SK-N-SH (cell line): ENCODE data around the gene CARD19. TPM values are rescaled to one million over a fixed set of nuclear protein-coding genes. Genes with fewer than 3 reads are reported as not detected.

Source experiments
- CTCF ChIA-PET: fragments of 300-600, 350-600 bp; formaldehyde crosslinking; extraction: SDS; loops from one replicate; lab custom pipeline; 2021; lab: Yijun Ruan, JAX
- POLR2A ChIA-PET: fragments of 350-600 bp; sonication (Branson Sonifier 250); formaldehyde crosslinking; extraction: SDS; loops from one replicate; lab custom pipeline; 2020; ENCODE audit warnings: antibody characterized with exemption, inconsistent platforms; lab: Yijun Ruan, JAX
- DNase-seq: peaks from one replicate; pipeline ENCODE4 v3.0.0; 2012
- H2AFZ ChIP-seq: fragments of 200-600 bp; sonication (generic); 2 replicates; pipeline ENCODE4 v1.8.1; 2016; ENCODE audit warnings: antibody characterized with exemption, mild to moderate bottlenecking, low read depth
- H3F3A ChIP-seq: fragments of 200-600 bp; sonication (generic); replicated peaks from 2 replicates; pipeline ENCODE3; 2016; ENCODE audit warnings: antibody characterized with exemption, mild to moderate bottlenecking; ENCODE audit not compliant: insufficient read depth
- H3K27ac ChIP-seq, 2 experiments: fragments of 200-500 bp in 1 of 2; fragments of 200-600 bp in 1 of 2; sonication (Bioruptor generic) in 1 of 2; sonication (generic), shearing (Covaris generic) in 1 of 2; 2 replicates each; pipeline versions ENCODE4 v1.5.1 to v1.6.1; 2014 to 2016; ENCODE audit warnings: low read depth in 2 of 2, inconsistent platforms in 1 of 2, low read length in 1 of 2, mild to moderate bottlenecking in 1 of 2, mixed read lengths in 1 of 2
- H3K27me3 ChIP-seq: fragments of 200-600 bp; sonication (generic), shearing (Covaris generic); 2 replicates; pipeline ENCODE4 v1.6.1; 2016; ENCODE audit warnings: mixed run types; ENCODE audit not compliant: insufficient read depth
- H3K36me3 ChIP-seq, 2 experiments: fragments of 200-500 bp in 1 of 2; fragments of 200-600 bp in 1 of 2; sonication (Bioruptor generic) in 1 of 2; sonication (generic) in 1 of 2; replicated peaks in 1 of 2; 2 replicates each; pipeline versions ENCODE3 to v1.5.1; 2014 to 2016; ENCODE audit warnings: low read length in 1 of 2, mild to moderate bottlenecking in 1 of 2; ENCODE audit not compliant: insufficient read depth in 2 of 2, control insufficient read depth in 1 of 2
- H3K4me1 ChIP-seq, 2 experiments: fragments of 200-500 bp in 1 of 2; fragments of 200-600 bp in 1 of 2; sonication (Bioruptor generic) in 1 of 2; sonication (generic), shearing (Covaris generic) in 1 of 2; 2 replicates each; pipeline versions ENCODE4 v1.5.1 to v1.6.1; 2014 to 2016; ENCODE audit warnings: low read depth in 1 of 2, low read length in 1 of 2, mixed run types in 1 of 2; ENCODE audit not compliant: insufficient read depth in 2 of 2, control insufficient read depth in 1 of 2
- H3K4me2 ChIP-seq: fragments of 200-600 bp; sonication (generic), shearing (Covaris generic); 2 replicates; pipeline ENCODE4 v1.6.1; 2017; ENCODE audit warnings: mixed run types
- H3K4me3 ChIP-seq, 2 experiments: fragments of 200-500 bp in 1 of 2; fragments of 200-600 bp in 1 of 2; sonication (Bioruptor generic) in 1 of 2; sonication (generic), shearing (Covaris generic) in 1 of 2; 2 replicates each; pipeline versions ENCODE4 v1.5.1 to v1.8.1; 2014 to 2016; ENCODE audit warnings: low read depth in 2 of 2, inconsistent platforms in 1 of 2, low read length in 1 of 2, mild to moderate bottlenecking in 1 of 2, mixed read lengths in 1 of 2, moderate library complexity in 1 of 2
- H3K79me2 ChIP-seq: fragments of 200-600 bp; sonication (generic); 2 replicates; pipeline ENCODE4 v1.8.1; 2017; ENCODE audit warnings: mild to moderate bottlenecking; ENCODE audit not compliant: insufficient read depth
- H3K9ac ChIP-seq: fragments of 200-600 bp; sonication (generic); 2 replicates; pipeline ENCODE4 v1.6.1; 2017; ENCODE audit warnings: mixed run types
- H3K9me2 ChIP-seq: fragments of 200-600 bp; sonication (generic); 2 replicates; pipeline ENCODE4 v1.6.1; 2017; ENCODE audit warnings: mixed run types
- H3K9me3 ChIP-seq: fragments of 200-600 bp; sonication (generic); 2 replicates; pipeline ENCODE4 v1.6.1; 2017; ENCODE audit warnings: mixed run types, mild to moderate bottlenecking, moderate library complexity
- H4K20me1 ChIP-seq: fragments of 200-600 bp; sonication (generic); 2 replicates; pipeline ENCODE4 v1.6.1; 2017; ENCODE audit warnings: mild to moderate bottlenecking, mixed run types; ENCODE audit not compliant: insufficient read depth
- FOSL2 ChIP-seq: IDR thresholded peaks from 2 replicates; pipeline ENCODE4 v1.4.0; 2012; ENCODE audit warnings: low read depth, mild to moderate bottlenecking, moderate library complexity, borderline replicate concordance
- GABPA ChIP-seq: IDR thresholded peaks from 2 replicates; pipeline ENCODE4 v1.4.0; 2012; ENCODE audit warnings: low read depth, mild to moderate bottlenecking
- NFIC ChIP-seq: IDR thresholded peaks from 2 replicates; pipeline ENCODE4 v1.4.0; 2012; ENCODE audit warnings: borderline replicate concordance
- RCOR1 ChIP-seq: fragments of 150-350 bp; IDR thresholded peaks from 2 replicates; pipeline ENCODE4 v1.6.1; 2017; ENCODE audit warnings: antibody characterized with exemption, low read length
- REST ChIP-seq: IDR thresholded peaks from 2 replicates; pipeline ENCODE4 v1.6.1; 2012; ENCODE audit warnings: mild to moderate bottlenecking, low read depth, low read length, moderate library complexity
- SIN3A ChIP-seq: IDR thresholded peaks from 2 replicates; pipeline ENCODE4 v1.6.1; 2012; ENCODE audit warnings: low read depth, mild to moderate bottlenecking, low read length, moderate library complexity, borderline replicate concordance
- TAF1 ChIP-seq: IDR thresholded peaks from 2 replicates; pipeline ENCODE4 v1.6.1; 2012; ENCODE audit warnings: low read depth, mild to moderate bottlenecking, low read length, moderate library complexity, borderline replicate concordance
- TCF12 ChIP-seq: IDR thresholded peaks from 2 replicates; pipeline ENCODE4 v1.4.0; 2012
- USF1 ChIP-seq: IDR thresholded peaks from 2 replicates; pipeline ENCODE4 v1.4.0; 2012; ENCODE audit warnings: low read depth, borderline replicate concordance
- ZBTB33 ChIP-seq: IDR thresholded peaks from 2 replicates; pipeline ENCODE4 v1.4.0; 2012; ENCODE audit warnings: low read depth, borderline replicate concordance
- WGBS: methylation state at CpG from one replicate; pipeline ENCODE4 v1.1.6; 2017; ENCODE audit warnings: low lambda C conversion rate; 5-methylcytosine and 5-hydroxymethylcytosine counted together
- polyA plus RNA-seq, 3 experiments: library from polyadenylated mRNA; depleted of rRNA; stranded (reverse); fragments of >200 nt; gene quantifications; 2 replicates each; pipeline ENCODE4 v1.2.3, GENCODE V29; 2012

CARD19 gene
- polyA plus RNA-seq, 1 of the 3 experiments (the other 2 are of a cell fraction) = 165 TPM

GRCh38 chr9:93141771-93142483 lies 45.9 kb downstream of the CARD19 start:
- Histone ChIP-seq H3K79me2 (no peaks in the 10 kb centered on the region), H3K27ac (no peak overlapping the region), H3K4me1 (peaks cover 0 to 15% of the 10 kb centered on the region in 2 experiments; a peak in 1 of 4 replicates), H2AFZ (no peak overlapping the region), H3K27me3 (no peaks in the 10 kb centered on the region), H3K9me3 (no peaks in the 10 kb centered on the region), H3F3A (no peaks in the 10 kb centered on the region), H3K36me3 (no peaks in the 10 kb centered on the region), H3K4me3 (no peak overlapping the region), H3K9me2 (no peaks in the 10 kb centered on the region), H3K4me2 (no peak overlapping the region), H3K9ac (no peak overlapping the region), H4K20me1 (no peaks in the 10 kb centered on the region)
- ChIA-PET POLR2A (interaction anchor here (0.7 kb wide), 1 partner anchor 146 kb away, joined by 3 read pairs; no protein-coding TSS in a partner anchor), CTCF (interaction anchor here (1.7 kb wide), 1 partner anchor 12 kb away, joined by 15 read pairs; no protein-coding TSS in a partner anchor)
- DNase-seq = no peak
- 69% methylated on average over 1 of the region's 8 CpGs for WGBS
- TF ChIP-seq GABPA (no peak), TCF12 (no peak), RCOR1 (no peak), REST (no peak), FOSL2 (no peak), NFIC (no peak), ZBTB33 (no peak), USF1 (no peak), SIN3A (no peak), TAF1 (no peak)
